NT2/D1 (cell line): Measurements from ENCODE around the gene MBOAT2.
"Not testable (repeated sequence)": the region's sequence is repeated elsewhere in the genome, so short reads cannot be mapped to it uniquely, and the experiment has no call there.

Experiments
- DNase-seq: peaks from one replicate; pipeline ENCODE4 v3.0.0-alpha.2; 2011; ENCODE audit warnings: low read depth, low spot score
- H3K27me3 ChIP-seq: 2 replicates; pipeline ENCODE4 v1.6.0; 2011; ENCODE audit warnings: mild to moderate bottlenecking; ENCODE audit not compliant: insufficient read length, insufficient read depth
- H3K36me3 ChIP-seq: 2 replicates; pipeline ENCODE4 v1.6.1; 2011; ENCODE audit warnings: mild to moderate bottlenecking, low read length, mixed read lengths; ENCODE audit not compliant: insufficient read depth, insufficient read length
- H3K4me1 ChIP-seq: 2 replicates; pipeline ENCODE4 v1.5.1; 2011; ENCODE audit not compliant: insufficient read depth, insufficient read length
- H3K4me3 ChIP-seq: 2 replicates; pipeline ENCODE4 v1.5.1; 2011; ENCODE audit warnings: low read depth; ENCODE audit not compliant: insufficient read length
- H3K9ac ChIP-seq: 2 replicates; pipeline ENCODE4 v1.6.0; 2011; ENCODE audit warnings: low read depth; ENCODE audit not compliant: insufficient read length
- H3K9me3 ChIP-seq: 2 replicates; pipeline ENCODE4 v1.5.1; 2011; ENCODE audit warnings: mild to moderate bottlenecking, low read length; ENCODE audit not compliant: insufficient read depth
- SUZ12 ChIP-seq: IDR thresholded peaks from 2 replicates; pipeline ENCODE4 v1.6.1; 2011; ENCODE audit not compliant: insufficient read length, insufficient read depth; ENCODE audit errors: extremely low read depth
- YY1 ChIP-seq: IDR thresholded peaks from 2 replicates; pipeline ENCODE4 v1.6.1; 2011; ENCODE audit not compliant: insufficient read length, insufficient read depth
- ZNF274 ChIP-seq: IDR thresholded peaks from 2 replicates; pipeline ENCODE4 v1.6.1; 2011; ENCODE audit warnings: mild to moderate bottlenecking, low read depth, low read length

The MBOAT2 gene

GRCh38 chr2:8983571-8983970 lies 19.9 kb downstream of the MBOAT2 start:
- H3K9ac ChIP-seq, result no peak overlapping the region
- no peaks in the 10 kb centered on the region for H3K4me1 ChIP-seq
- no peaks in the 10 kb centered on the region for H3K27me3 ChIP-seq
- no peak for DNase-seq
- no peaks in the 10 kb centered on the region for H3K9me3 ChIP-seq
- H3K4me3 ChIP-seq, result no peak overlapping the region
- no peaks in the 10 kb centered on the region for H3K36me3 ChIP-seq
- TF ChIP-seq SUZ12 (no peak), YY1 (no peak), ZNF274 (no peak)

GRCh38 chr2:8981876-8982275 lies 21.6 kb downstream of the MBOAT2 start:
- H3K36me3 ChIP-seq, result no peaks in the 10 kb centered on the region
- H3K4me1 ChIP-seq, result no peaks in the 10 kb centered on the region
- H3K9me3 ChIP-seq, result no peaks in the 10 kb centered on the region
- H3K9ac ChIP-seq, result no peak overlapping the region
- no peak overlapping the region for H3K4me3 ChIP-seq
- DNase-seq, result no peak
- H3K27me3 ChIP-seq, result no peaks in the 10 kb centered on the region
- TF ChIP-seq SUZ12, result no peak
- TF ChIP-seq YY1, result no peak
- no peak for TF ChIP-seq ZNF274

GRCh38 chr2:8980096-8980495 lies 23.4 kb downstream of the MBOAT2 start:
- Histone ChIP-seq H3K4me3 (no peak overlapping the region), H3K36me3 (no peaks in the 10 kb centered on the region), H3K9ac (no peak overlapping the region), H3K27me3 (no peaks in the 10 kb centered on the region), H3K4me1 (no peaks in the 10 kb centered on the region), H3K9me3 (no peaks in the 10 kb centered on the region)
- no peak for DNase-seq
- TF ChIP-seq SUZ12, result no peak
- no peak for TF ChIP-seq ZNF274
- TF ChIP-seq YY1, result no peak

DNA sequence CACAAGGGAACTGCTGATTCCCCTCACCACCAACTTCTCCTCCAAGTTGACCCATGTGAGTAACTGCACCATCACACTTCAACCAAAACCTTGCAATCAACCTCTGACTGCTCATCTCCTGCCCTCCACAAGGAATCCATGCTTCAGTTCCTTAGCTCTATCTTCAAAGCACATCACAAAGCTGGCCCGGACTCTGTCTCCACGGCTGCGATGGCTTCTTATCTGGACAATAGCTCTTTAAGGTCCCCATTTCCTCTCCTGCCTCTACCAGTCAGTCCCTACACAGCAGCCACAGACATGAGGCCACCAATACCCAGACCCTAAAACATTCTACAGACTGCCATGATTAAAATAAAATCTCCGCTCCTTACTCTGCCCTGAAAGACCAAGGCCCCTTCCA lies 25.7 kb downstream of the MBOAT2 start:
- Histone ChIP-seq H3K4me3 (no peak overlapping the region), H3K9ac (no peak overlapping the region), H3K9me3 (no peaks in the 10 kb centered on the region), H3K4me1 (no peaks in the 10 kb centered on the region), H3K36me3 (no peaks in the 10 kb centered on the region), H3K27me3 (no peaks in the 10 kb centered on the region)
- DNase-seq, result no peak
- TF ChIP-seq SUZ12, result no peak
- TF ChIP-seq YY1, result no peak
- TF ChIP-seq ZNF274, result no peak

DNA sequence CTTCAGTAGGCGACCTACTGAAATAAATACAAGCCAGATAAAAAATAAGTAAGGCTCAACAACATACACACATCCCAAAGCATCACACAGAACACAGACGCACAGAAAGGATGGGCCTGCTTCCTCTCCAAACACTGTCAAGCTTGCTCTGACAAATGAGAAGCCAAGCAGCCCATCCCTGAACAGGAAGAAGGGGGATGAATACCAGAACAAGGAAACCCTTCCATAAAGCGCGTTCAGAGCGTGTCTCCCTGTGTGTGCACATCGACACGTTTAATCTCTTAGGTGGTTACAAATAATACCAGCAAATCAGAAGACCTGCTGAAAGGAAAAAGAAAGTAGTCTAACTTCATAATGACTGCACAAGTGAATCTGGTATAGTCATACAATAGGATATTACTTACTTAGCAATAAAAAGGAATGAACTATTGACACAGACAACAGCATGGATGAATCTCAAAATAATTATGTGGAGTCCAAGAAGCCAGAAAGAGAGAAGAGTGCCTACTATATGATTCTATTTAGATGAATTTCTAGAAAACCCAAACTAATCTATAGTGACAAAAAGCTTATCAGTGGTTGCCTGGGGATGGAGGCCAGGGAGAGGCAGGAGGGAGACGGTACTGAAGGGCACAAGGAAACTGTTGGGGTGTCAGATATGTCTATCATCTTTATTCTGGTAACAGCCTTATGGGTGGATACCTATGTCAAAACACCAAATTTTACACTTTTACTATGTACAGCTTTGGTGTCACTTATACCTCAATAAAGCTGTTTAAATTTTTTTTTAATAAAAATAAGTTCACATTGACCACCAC lies 26.8 kb downstream of the MBOAT2 start:
- Histone ChIP-seq H3K36me3 (no peaks in the 10 kb centered on the region), H3K4me1 (no peaks in the 10 kb centered on the region), H3K4me3 (no peak overlapping the region), H3K9ac (no peak overlapping the region), H3K27me3 (no peaks in the 10 kb centered on the region), H3K9me3 (no peaks in the 10 kb centered on the region)
- no peak for TF ChIP-seq ZNF274
- no peak for TF ChIP-seq YY1
- TF ChIP-seq SUZ12, result no peak
- DNase-seq, result no peak

GRCh38 chr2:8974016-8974415 lies 29.5 kb downstream of the MBOAT2 start:
- no peaks in the 10 kb centered on the region for H3K4me1 ChIP-seq
- no peak overlapping the region for H3K9ac ChIP-seq
- TF ChIP-seq YY1 (no peak), ZNF274 (no peak)
- no peaks in the 10 kb centered on the region for H3K9me3 ChIP-seq
- H3K4me3 ChIP-seq, result no peak overlapping the region
- DNase-seq, result no peak
- H3K36me3 ChIP-seq, result no peaks in the 10 kb centered on the region
- no peaks in the 10 kb centered on the region for H3K27me3 ChIP-seq

DNA sequence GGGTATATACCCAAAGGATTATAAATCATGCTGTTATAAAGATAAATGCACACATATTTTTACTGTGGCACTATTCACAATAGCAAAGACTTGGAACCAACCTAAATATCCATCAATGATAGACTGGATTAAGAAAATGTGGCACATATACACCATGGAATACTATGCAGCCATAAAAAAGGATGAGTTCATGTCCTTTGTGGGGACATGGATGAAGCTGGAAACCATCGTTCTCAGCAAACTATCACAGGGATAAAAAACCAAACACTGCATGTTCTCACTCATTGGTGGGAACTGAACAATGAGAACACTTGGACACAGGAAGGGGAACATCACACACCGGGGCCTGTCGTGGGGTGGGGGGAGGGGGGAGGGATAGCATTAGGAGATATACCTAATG lies 30.5 kb downstream of the MBOAT2 start:
- H3K9ac ChIP-seq, H3K4me1 ChIP-seq, H3K4me3 ChIP-seq, DNase-seq, H3K27me3 ChIP-seq, H3K36me3 ChIP-seq, H3K9me3 ChIP-seq: not testable (repeated sequence)

DNA sequence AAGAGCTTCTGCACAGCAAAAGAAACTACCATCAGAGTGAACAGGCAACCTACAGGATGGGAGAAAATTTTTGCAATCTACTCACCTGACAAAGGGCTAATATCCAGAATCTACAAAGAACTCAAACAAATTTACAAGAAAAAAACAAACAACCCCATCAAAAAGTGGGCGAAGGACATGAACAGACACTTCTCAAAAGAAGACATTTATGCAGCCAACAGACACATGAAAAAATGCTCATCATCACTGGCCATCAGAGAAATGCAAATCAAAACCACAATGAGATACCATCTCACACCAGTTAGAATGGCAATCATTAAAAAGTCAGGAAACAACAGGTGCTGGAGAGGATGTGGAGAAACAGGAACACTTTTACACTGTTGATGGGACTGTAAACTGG lies 30.9 kb downstream of the MBOAT2 start:
- not testable (repeated sequence) for H3K27me3 ChIP-seq, H3K4me3 ChIP-seq, H3K4me1 ChIP-seq, H3K9ac ChIP-seq, H3K9me3 ChIP-seq, DNase-seq, H3K36me3 ChIP-seq

- H3K27me3 ChIP-seq, H3K9ac ChIP-seq, H3K4me1 ChIP-seq, H3K4me3 ChIP-seq, H3K9me3 ChIP-seq, DNase-seq, H3K36me3 ChIP-seq: not testable (repeated sequence)
These were observed 34.1 kb downstream of the MBOAT2 start for GRCh38 chr2:8969348-8969747.
